A673 (cell line): ENCODE results near the gene STAP1. TPM values are rescaled to one million over a fixed set of nuclear protein-coding genes. Genes with fewer than 3 reads are reported as not detected.

Experiments
- BruUV-seq: library from RNA; stranded (reverse); fragments of 400-500 nt; replicated peaks from 2 replicates; lab custom pipeline; 2021; lab: Mats Ljungman, UMichigan
- CTCF ChIA-PET: fragments of 300-600 bp; sonication (Branson Sonifier 250); formaldehyde crosslinking; loops from one replicate; lab custom pipeline; 2022; ENCODE audit warnings: antibody characterized with exemption; lab: Charles Lee
- POLR2A ChIA-PET: fragments of 300-600 bp; sonication (Branson Sonifier 250); formaldehyde crosslinking; loops from one replicate; lab custom pipeline; 2022; ENCODE audit warnings: antibody characterized with exemption; ENCODE audit not compliant: low non-redundant PET; lab: Charles Lee
- DNase-seq: peaks from one replicate; pipeline ENCODE4 v3.0.0-alpha.2; 2015; ENCODE audit warnings: low spot score
- H3K27ac ChIP-seq: fragments of 200-600 bp; sonication (generic); 2 replicates; pipeline ENCODE4 v1.5.1; 2016; ENCODE audit warnings: mixed run types, low read depth, mild to moderate bottlenecking, mixed read lengths, antibody characterized with exemption, low read length; ENCODE audit not compliant: poor library complexity, severe bottlenecking
- H3K27me3 ChIP-seq: fragments of 200-600 bp; sonication (generic); replicated peaks from 2 replicates; pipeline ENCODE4 v1.6.1; 2017; ENCODE audit warnings: mixed run types, low read depth, mild to moderate bottlenecking, mixed read lengths, antibody characterized with exemption, low read length; ENCODE audit not compliant: insufficient read depth, poor library complexity
- H3K36me3 ChIP-seq: fragments of 200-600 bp; sonication (generic); 2 replicates; pipeline ENCODE4 v1.6.1; 2016; ENCODE audit warnings: mixed run types, mild to moderate bottlenecking, mixed read lengths, antibody characterized with exemption, low read length; ENCODE audit not compliant: insufficient read depth, poor library complexity, severe bottlenecking
- H3K4me1 ChIP-seq: fragments of 200-600 bp; sonication (generic); 2 replicates; pipeline ENCODE4 v1.6.1; 2017; ENCODE audit warnings: mixed run types, mild to moderate bottlenecking, mixed read lengths, antibody characterized with exemption, low read length; ENCODE audit not compliant: insufficient read depth, poor library complexity, severe bottlenecking
- H3K4me3 ChIP-seq: fragments of 200-600 bp; sonication (generic); 2 replicates; pipeline ENCODE4 v1.5.1; 2016; ENCODE audit warnings: low read depth, mixed run types, mild to moderate bottlenecking, mixed read lengths, low read length; ENCODE audit not compliant: poor library complexity, severe bottlenecking
- H3K9me3 ChIP-seq: fragments of 200-600 bp; sonication (generic); 2 replicates; pipeline ENCODE4 v1.6.1; 2016; ENCODE audit warnings: mixed run types, low read depth, mild to moderate bottlenecking, mixed read lengths, antibody characterized with exemption, low read length; ENCODE audit not compliant: poor library complexity, severe bottlenecking
- CTCF ChIP-seq: fragments of 300-800, 200-600 bp; sonication (generic); conservative IDR thresholded peaks from 2 replicates; pipeline ENCODE4 v1.5.1; 2017; ENCODE audit warnings: low read depth, mild to moderate bottlenecking, antibody characterized with exemption, low read length, moderate library complexity, mixed read lengths
- EZH2 ChIP-seq: fragments of 200-600 bp; sonication (generic); IDR thresholded peaks from 2 replicates; pipeline ENCODE4 v1.6.1; 2017; ENCODE audit warnings: borderline replicate concordance, low read depth, mild to moderate bottlenecking, mixed read lengths, antibody characterized with exemption, low read length; ENCODE audit not compliant: poor library complexity, severe bottlenecking
- intact Hi-C: fragments of 100-400 bp; cut with micrococcal nuclease; formaldehyde crosslinking; loops from one replicate; pipeline ENCODE4 v1.10.0; 2022; ENCODE audit not compliant: unreplicated experiment
- total RNA-seq: library from RNA; stranded (reverse); gene quantifications from 2 replicates; pipeline ENCODE4 v1.2.3, GENCODE V29; 2021

STAP1 gene
- total RNA-seq, 1 experiment from 2014 or later, result not detected

GRCh38 chr4:67614186-67614585, 55.7 kb downstream of the STAP1 start:
- Histone ChIP-seq H3K4me3 (no peak overlapping the region), H3K27me3 (no peaks in the 10 kb centered on the region), H3K36me3 (no peaks in the 10 kb centered on the region), H3K27ac (no peak overlapping the region), H3K4me1 (no peaks in the 10 kb centered on the region), H3K9me3 (no peaks in the 10 kb centered on the region)
- intact Hi-C loops, result no loop called here
- POLR2A ChIA-PET, result no interaction called here
- CTCF ChIA-PET, result no interaction called here
- TF ChIP-seq EZH2 (no peak), CTCF (no peak)
- DNase-seq, result no peak
- no TSS peak for BruUV-seq

- TF ChIP-seq EZH2 (no peak), CTCF (no peak)
- no peaks in the 10 kb centered on the region for H3K27me3 ChIP-seq
- no peak overlapping the region for H3K4me3 ChIP-seq
- no peaks in the 10 kb centered on the region for H3K4me1 ChIP-seq
- no TSS peak for BruUV-seq
- CTCF ChIA-PET, result no interaction called here
- no peak for DNase-seq
- H3K9me3 ChIP-seq, result no peaks in the 10 kb centered on the region
- no peaks in the 10 kb centered on the region for H3K36me3 ChIP-seq
- intact Hi-C loops, result no loop called here
- POLR2A ChIA-PET, result no interaction called here
- H3K27ac ChIP-seq, result no peak overlapping the region
Observed at GRCh38 chr4:67615119-67615518, 56.6 kb downstream of the STAP1 start.

- no peaks in the 10 kb centered on the region for H3K36me3 ChIP-seq
- no peak overlapping the region for H3K4me3 ChIP-seq
- no peak overlapping the region for H3K27ac ChIP-seq
- no peaks in the 10 kb centered on the region for H3K27me3 ChIP-seq
- TF ChIP-seq CTCF, result no peak
- no peak for TF ChIP-seq EZH2
- ChIA-PET CTCF (no interaction called here), POLR2A (no interaction called here)
- DNase-seq, result no peak
- no peaks in the 10 kb centered on the region for H3K9me3 ChIP-seq
- BruUV-seq, result no TSS peak
- intact Hi-C loops, result no loop called here
- H3K4me1 ChIP-seq, result no peaks in the 10 kb centered on the region
Observed at GRCh38 chr4:67616478-67616877, 58.0 kb downstream of the STAP1 start.
